Left cardiac atrium (tissue), 4 donors: ENCODE results near the gene TYMS. TPM values are rescaled to one million over a fixed set of nuclear protein-coding genes. Genes with fewer than 3 reads are reported as not detected.

Source experiments
- ATAC-seq, 2 donors: fragments of 200-7000 bp; cut with Tn5 transposase; one replicate each; pipeline ENCODE4 v1.9.1; 2020; ENCODE audit warnings: mild to moderate bottlenecking in 2 of 2, moderate library complexity in 2 of 2
- DNase-seq: peaks from one replicate; pipeline ENCODE4 v3.0.0-alpha.2; 2020
- intact Hi-C, 2 donors: fragments of 100-400 bp; cut with DNase I; formaldehyde crosslinking; loops; one replicate each; pipeline versions ENCODE4 v1.14.1 to v1.15.1; 2022 to 2023
- total RNA-seq, 2 donors: library from RNA; stranded (reverse); fragmentation: NEBNext Ultra II Directional; extraction: Animal tissue kit (Norgen Biotek cat#: 25700); gene quantifications; one replicate each; pipeline ENCODE4 v1.2.1, GENCODE V29; 2021
- donor health status: DM: no; HTN: yes; CAD: no.
- donor health status: DM: no; HTN: yes; CAD: no; lungs with severe emphysema.
- donor health status: DM: yes; HTN: yes; CAD: no.
- donor health status: Dilated cardiomyopathy.

The TYMS gene
- total RNA-seq, 2 donors from 2014 or later = 3.8 to 7.3 TPM

DNA sequence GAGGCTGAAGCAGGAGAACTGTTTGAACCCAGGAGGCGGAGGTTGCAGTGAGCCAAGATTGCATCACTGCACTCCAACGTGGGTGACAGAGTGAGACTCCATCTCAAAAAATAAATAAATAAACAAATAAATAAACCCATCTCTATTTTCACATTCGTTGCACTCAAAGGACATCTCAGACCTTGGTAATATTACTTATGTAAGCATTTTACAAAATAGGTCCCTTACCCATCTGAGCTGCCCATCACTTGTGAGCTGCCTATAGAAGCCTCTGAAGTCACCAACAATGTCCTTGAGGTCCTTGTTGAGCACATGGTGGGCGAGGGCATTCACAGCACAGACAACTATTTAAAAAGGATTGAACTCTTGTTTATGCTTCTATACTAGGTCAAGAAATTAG, 39.6 kb downstream of the TYMS start:
- intact Hi-C loops = no loop called here
- ATAC-seq = no peak
- DNase-seq = no peak

GRCh38 chr18:697800-698199, 40.3 kb downstream of the TYMS start:
- ATAC-seq (no peak), DNase-seq (no peak)
- intact Hi-C loops = no loop called here

- DNase-seq (no peak), ATAC-seq (peak in 1 of 2 donors; percentile 15)
- intact Hi-C loops = no loop called here
Measured at GRCh38 chr18:703213-703967, 45.9 kb downstream of the TYMS start.

DNA sequence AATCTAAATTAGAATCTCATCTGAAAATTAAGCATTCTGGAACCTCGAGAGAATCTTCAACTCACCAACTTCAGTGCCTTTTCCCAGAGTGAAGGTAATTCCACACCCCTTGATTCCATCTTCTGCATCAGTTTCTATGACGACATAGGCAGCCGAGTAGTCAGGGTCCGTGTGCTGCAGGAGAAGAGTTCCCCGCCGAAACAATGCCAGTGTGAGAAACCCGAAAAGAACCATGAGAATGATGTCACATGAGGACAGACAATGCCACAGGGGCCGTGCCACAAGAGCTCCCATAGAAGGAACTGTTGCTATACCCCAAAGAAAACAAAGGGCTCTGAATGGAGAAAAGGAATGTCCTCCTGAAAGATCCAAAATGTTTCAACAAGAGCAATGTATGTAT, 49.0 kb downstream of the TYMS start:
- no peak for DNase-seq
- ATAC-seq = no peak
- intact Hi-C loops = no loop called here

GRCh38 chr18:708096-708495, 50.6 kb downstream of the TYMS start:
- intact Hi-C loops = no loop called here
- DNase-seq (no peak), ATAC-seq (no peak)

DNA sequence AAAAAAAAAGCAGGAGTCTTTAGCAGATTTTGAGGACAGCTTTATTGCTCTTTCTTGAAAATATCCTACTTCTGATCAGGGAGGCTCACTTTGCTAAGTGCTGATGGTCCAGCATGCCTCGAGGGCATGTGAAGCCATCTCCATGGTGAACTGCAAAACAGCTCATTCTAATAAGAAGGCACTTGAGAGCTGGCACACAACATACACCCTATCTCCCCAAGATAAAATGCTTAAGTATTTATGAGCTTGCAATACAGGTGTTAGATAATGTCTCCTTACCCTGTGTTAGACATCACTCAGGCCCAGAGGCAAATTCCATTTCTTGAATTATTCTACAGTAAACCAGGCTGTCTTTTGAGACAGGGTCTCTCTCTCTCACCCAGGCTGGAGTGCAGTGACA, 52.3 kb downstream of the TYMS start:
- no peak for ATAC-seq
- intact Hi-C loops = no loop called here

GRCh38 chr18:710418-711300, 53.2 kb downstream of the TYMS start:
- ATAC-seq = no peak
- no peak for DNase-seq
- intact Hi-C loops = no loop called here

More for the DNA sequence above, 52.3 kb downstream of the TYMS start:
- DNase-seq = no peak

- ATAC-seq = peak in 1 of 2 donors; percentile 6
- intact Hi-C loops = no loop called here
Measured at GRCh38 chr18:711310-711656, 53.8 kb downstream of the TYMS start.

DNA sequence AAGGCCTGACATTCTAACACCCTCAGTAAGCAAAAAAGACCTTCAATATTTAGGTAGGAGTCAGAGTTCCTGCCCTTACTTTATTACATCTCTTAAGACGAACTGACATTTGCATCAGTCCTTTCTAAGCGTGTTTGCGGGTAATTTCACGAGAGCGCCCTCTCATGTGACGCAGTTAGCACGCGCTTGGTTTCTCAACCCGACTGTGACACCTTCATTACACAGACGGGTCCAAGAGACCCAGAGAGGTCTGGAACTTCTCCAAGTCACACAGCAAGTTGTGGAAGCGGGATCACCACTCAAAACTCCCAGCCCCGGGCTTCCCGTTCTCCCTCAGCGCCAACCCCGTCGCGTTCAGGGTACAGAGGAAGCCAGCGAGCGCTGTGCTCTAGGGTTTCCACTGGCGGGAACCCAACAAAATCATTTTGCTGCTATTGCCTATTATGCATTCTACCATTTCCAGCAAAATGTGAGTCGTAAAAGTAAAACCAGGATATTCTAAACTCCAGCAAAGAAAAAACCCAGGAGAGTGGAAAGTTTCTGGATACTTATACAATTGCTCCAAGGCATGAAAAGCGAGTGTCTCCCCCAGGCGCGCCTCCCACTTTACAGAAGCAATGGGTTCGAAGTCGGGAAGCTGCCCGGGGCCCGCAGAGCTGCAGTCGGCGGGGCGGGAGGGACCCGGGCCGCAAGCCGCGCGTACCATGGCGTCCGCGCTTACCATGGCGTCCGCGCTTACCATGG, 54.4 kb downstream of the TYMS start:
- ATAC-seq (peak; percentile 56 to 62), DNase-seq (peak; percentile 83)
- intact Hi-C loops = no loop called here

More at GRCh38 chr18:711310-711656, 53.8 kb downstream of the TYMS start:
- DNase-seq = no peak

DNA sequence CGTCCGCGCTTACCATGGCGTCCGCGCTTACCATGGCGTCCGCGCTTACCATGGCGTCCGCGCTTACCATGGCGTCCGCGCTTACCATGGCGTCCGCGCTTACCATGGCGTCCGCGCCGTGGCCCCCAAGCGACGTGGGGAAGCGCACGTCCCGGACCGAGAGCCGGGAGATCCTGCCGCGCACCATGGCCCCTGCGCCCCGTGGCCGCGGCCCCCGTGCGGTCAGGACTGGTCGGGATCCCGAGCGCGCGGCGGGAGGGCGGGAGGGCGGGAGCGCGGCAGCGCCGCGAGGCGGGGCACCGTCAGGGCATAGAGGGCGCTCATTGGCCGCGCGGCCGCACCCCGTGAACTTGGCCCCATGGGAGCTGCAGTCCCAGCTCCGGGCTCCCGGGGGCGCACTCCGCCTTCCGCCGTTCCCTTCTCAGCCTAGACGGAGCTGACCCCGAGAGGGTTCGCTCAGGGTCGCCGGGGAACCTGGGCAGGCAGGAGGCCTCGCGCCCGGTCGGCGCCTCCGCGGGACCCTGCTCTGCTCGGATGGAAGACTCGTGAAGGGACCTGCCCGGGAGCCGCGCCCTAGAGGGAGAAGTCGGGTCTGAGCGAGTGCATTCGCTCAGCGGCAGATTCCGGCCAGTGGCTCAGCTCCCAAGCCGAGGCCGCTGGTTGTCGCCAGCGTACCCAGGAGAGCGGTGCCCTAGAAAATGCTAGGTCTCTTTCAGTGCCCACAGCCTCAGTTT, 55.1 kb downstream of the TYMS start, which contains the start of gene ENOSF1:
Gene ENOSF1, minus strand, starts transcription at position 230 of the 734 bp plus-strand sequence. Its CDS starts 43 bp downstream, at position 187.
- intact Hi-C loops = no loop called here
- peak; percentile 95 to 96 for ATAC-seq

DNA sequence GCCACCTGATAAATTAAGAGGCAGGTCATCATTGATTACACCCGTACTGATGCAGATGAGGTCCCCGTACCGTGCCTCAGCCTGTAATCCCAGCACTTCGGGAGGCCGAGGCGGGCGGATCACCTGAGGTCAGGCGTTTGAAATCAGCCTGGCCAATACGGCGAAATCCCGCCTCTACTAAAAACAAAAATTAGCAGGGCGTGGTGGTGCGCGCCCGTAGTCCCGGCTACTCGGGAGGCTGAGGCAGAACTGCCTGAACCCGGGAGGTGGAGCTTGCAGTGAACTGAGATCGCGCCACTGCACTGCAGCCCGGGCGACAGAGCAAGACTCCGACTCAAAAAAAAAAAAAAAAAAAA, 55.7 kb downstream of the TYMS start:
- DNase-seq (no peak), ATAC-seq (no peak)
- intact Hi-C loops = no loop called here

More for the DNA sequence above, 55.1 kb downstream of the TYMS start, which contains the start of gene ENOSF1:
- DNase-seq = peak; percentile 88

DNA sequence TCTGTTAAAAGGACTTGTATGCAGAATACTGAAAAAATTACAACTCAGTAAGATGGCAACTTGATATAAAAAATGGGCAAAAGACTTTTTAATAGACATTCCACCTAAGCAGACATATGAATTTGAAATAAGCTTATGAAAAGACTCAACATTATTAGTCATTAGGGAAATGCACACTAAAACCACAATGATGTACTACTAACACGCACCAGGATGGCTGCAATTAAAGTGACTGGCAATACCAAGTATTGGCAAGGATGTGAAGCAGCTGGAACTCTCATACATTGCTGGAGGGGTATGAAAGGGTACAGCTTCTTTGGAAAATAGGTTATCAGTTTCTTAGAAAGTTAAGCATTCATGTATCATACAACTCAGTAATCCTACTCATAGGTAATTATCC, 58.2 kb downstream of the TYMS start:
- ATAC-seq (no peak), DNase-seq (no peak)
- intact Hi-C loops = no loop called here

- intact Hi-C loops = no loop called here
- DNase-seq = no peak
- ATAC-seq = no peak
Measured at GRCh38 chr18:717003-717402, 59.5 kb downstream of the TYMS start.

Other genes with a start within 250 kb of the TYMS start
- gene COLEC12, start 157.0 kb upstream of the TYMS start, total RNA-seq = 10 to 100 TPM; 14.2 to 25.1 TPM
- not detected for gene CETN1, start 77.3 kb upstream of the TYMS start, total RNA-seq
- gene CLUL1, start 60.7 kb upstream of the TYMS start, total RNA-seq = under 1 TPM in 1 of 2 donors, not detected in 1; 0.50 TPM
- gene ENOSF1, start 55.0 kb downstream of the TYMS start, total RNA-seq = 10 to 100 TPM; 35.6 to 41.5 TPM
- 10 to 100 TPM; 22.8 to 32.6 TPM for gene YES1, start 154.6 kb downstream of the TYMS start, total RNA-seq
- gene ADCYAP1, start 247.2 kb downstream of the TYMS start, total RNA-seq = under 1 TPM; 0.24 to 0.42 TPM